ENCODE data around the gene FANCG. TPM values are rescaled to one million over a fixed set of nuclear protein-coding genes. Genes with fewer than 3 reads are reported as not detected.

FANCG gene
- total and polyA plus RNA-seq, 2 donors (not counting 1 experiment from before 2014, with no cell fraction given) = 26.5 to 40.1 TPM

- Mint-ChIP-seq H3K27me3 (no peaks in the 10 kb centered on the region), H3K4me3 (no peak overlapping the region), H3K27ac (no peak overlapping the region), H3K9me3 (ENCODE audit: insufficient read depth) (no peaks in the 10 kb centered on the region), H3K4me1 (peaks cover 5% of the 10 kb centered on the region)
- Histone ChIP-seq H3K27ac (ENCODE audit: low read length in 2 of 2) (no peak overlapping the region), H3K36me3 (replicated peaks in 1 of 2; ENCODE audit: control extremely low read depth in 1 of 2, control insufficient read depth in 1 of 2, extremely low read depth in 1 of 2, insufficient read depth in 2 of 2, low read length in 1 of 2) (peaks cover 0 to 2% of the 10 kb centered on the region in 2 experiments), H3K4me3 (ENCODE audit: control extremely low read depth in 1 of 5, extremely low read depth in 1 of 5, insufficient read depth in 1 of 5, low read depth in 2 of 5, low read length in 4 of 5) (no peak overlapping the region), H3K9me3 (ENCODE audit: control extremely low read depth in 1 of 3, control insufficient read depth in 2 of 3, insufficient read depth in 1 of 3, low read length in 2 of 3) (no peaks in the 10 kb centered on the region), H3K9ac (ENCODE audit: low read length) (no peak overlapping the region), H4K20me1 (ENCODE audit: control insufficient read depth, insufficient read depth, low read length, poor library complexity, severe bottlenecking) (no peaks in the 10 kb centered on the region), H3K79me2 (ENCODE audit: control insufficient read depth, insufficient read depth, low read length) (no peaks in the 10 kb centered on the region), H3K4me1 (ENCODE audit: control insufficient read depth in 2 of 2, insufficient read depth in 2 of 2, low read length in 2 of 2) (no peaks in the 10 kb centered on the region), H3K27me3 (replicated peaks in 1 of 4; ENCODE audit: control extremely low read depth in 1 of 4, control insufficient read depth in 3 of 4, insufficient read depth in 4 of 4, low read length in 3 of 4) (no peaks in the 10 kb centered on the region), H2AFZ (ENCODE audit: insufficient read depth, low read depth, low read length, poor library complexity, severe bottlenecking) (no peak overlapping the region), H3K4me2 (replicated peaks; ENCODE audit: low read depth, low read length, poor library complexity, severe bottlenecking) (no peak overlapping the region)
- WGBS (ENCODE audit: insufficient coverage) = 88% methylated on average over 2 of the region's 4 CpGs
- POLR2A ChIA-PET = no interaction called here
- intact Hi-C loops (cut with micrococcal nuclease) = no loop called here
- DNase-seq = no peak
- ATAC-seq (ENCODE audit: low read depth) = no peak
- CTCF ChIA-PET = interaction anchor here (0.6 to 1.5 kb wide), 2 partner anchors 9 to 44 kb away, joined by 3 to 6 read pairs; no protein-coding TSS in a partner anchor
- TF ChIP-seq CTCF (IDR thresholded peaks at IDR 0.05) (no peak), EZH2 (IDR thresholded peaks at IDR 0.05; ENCODE audit: borderline replicate concordance, insufficient read depth, low read depth, low read length, poor library complexity, severe bottlenecking) (no peak)
Measured at GRCh38 chr9:35029241-35029640, 50.5 kb downstream of the FANCG start.

- Histone ChIP-seq H3K36me3 (replicated peaks in 1 of 2; ENCODE audit: control extremely low read depth in 1 of 2, control insufficient read depth in 1 of 2, extremely low read depth in 1 of 2, insufficient read depth in 2 of 2, low read length in 1 of 2) (peaks cover 0 to 2% of the 10 kb centered on the region in 2 experiments), H3K9me3 (ENCODE audit: control extremely low read depth in 1 of 3, control insufficient read depth in 2 of 3, insufficient read depth in 1 of 3, low read length in 2 of 3) (no peaks in the 10 kb centered on the region), H3K27ac (ENCODE audit: low read length in 2 of 2) (no peak overlapping the region), H3K79me2 (ENCODE audit: control insufficient read depth, insufficient read depth, low read length) (no peaks in the 10 kb centered on the region), H3K4me3 (ENCODE audit: control extremely low read depth in 1 of 5, extremely low read depth in 1 of 5, insufficient read depth in 1 of 5, low read depth in 2 of 5, low read length in 4 of 5) (no peak overlapping the region), H2AFZ (ENCODE audit: insufficient read depth, low read depth, low read length, poor library complexity, severe bottlenecking) (no peak overlapping the region), H3K9ac (ENCODE audit: low read length) (no peak overlapping the region), H3K4me1 (ENCODE audit: control insufficient read depth in 2 of 2, insufficient read depth in 2 of 2, low read length in 2 of 2) (peaks cover 3 to 4% of the 10 kb centered on the region in 2 donors), H4K20me1 (ENCODE audit: control insufficient read depth, insufficient read depth, low read length, poor library complexity, severe bottlenecking) (no peaks in the 10 kb centered on the region), H3K4me2 (replicated peaks; ENCODE audit: low read depth, low read length, poor library complexity, severe bottlenecking) (no peak overlapping the region), H3K27me3 (replicated peaks in 1 of 4; ENCODE audit: control extremely low read depth in 1 of 4, control insufficient read depth in 3 of 4, insufficient read depth in 4 of 4, low read length in 3 of 4) (no peaks in the 10 kb centered on the region)
- TF ChIP-seq EZH2 (IDR thresholded peaks at IDR 0.05; ENCODE audit: borderline replicate concordance, insufficient read depth, low read depth, low read length, poor library complexity, severe bottlenecking) (no peak), CTCF (IDR thresholded peaks at IDR 0.05) (no peak)
- Mint-ChIP-seq H3K27me3 (no peaks in the 10 kb centered on the region), H3K4me1 (peaks cover 9% of the 10 kb centered on the region), H3K27ac (no peak overlapping the region), H3K9me3 (ENCODE audit: insufficient read depth) (no peaks in the 10 kb centered on the region), H3K4me3 (no peak overlapping the region)
- ATAC-seq (ENCODE audit: low read depth) (no peak), DNase-seq (no peak)
- intact Hi-C loops (cut with micrococcal nuclease) = no loop called here
- ChIA-PET CTCF (interaction anchor here (0.9 to 1.5 kb wide), 2 partner anchors 43 to 55 kb away, joined by 3 read pairs; no protein-coding TSS in a partner anchor), POLR2A (no interaction called here)
Measured at GRCh38 chr9:35028341-35028740, 51.4 kb downstream of the FANCG start.
